H1 (cell line): Measurements from ENCODE around the gene LIPC. TPM values are rescaled to one million over a fixed set of nuclear protein-coding genes. Genes with fewer than 3 reads are reported as not detected.

Source experiments
- CTCF ChIA-PET: fragments of 300-600 bp; sonication (Branson Sonifier 250); formaldehyde crosslinking; loops from one replicate; lab custom pipeline; 2021; ENCODE audit not compliant: partially characterized antibody; lab: Charles Lee
- POLR2A ChIA-PET: fragments of 300-600 bp; sonication (Branson Sonifier 250); formaldehyde crosslinking; loops from one replicate; lab custom pipeline; 2021; ENCODE audit warnings: inconsistent platforms; ENCODE audit not compliant: partially characterized antibody; lab: Charles Lee
- DNase-seq, 2 experiments: peaks; one replicate each; pipeline versions ENCODE4 v3.0.0 to v3.0.0-alpha.2; 2010 to 2022; ENCODE audit warnings: low spot score in 2 of 2, low read depth in 1 of 2, mixed read lengths in 1 of 2
- FAIRE-seq: peaks from 2 replicates; lab custom pipeline; 2011; peaks lifted over from hg19 to GRCh38; lab: Jason Lieb, UNC
- H2AFZ ChIP-seq: 2 replicates; pipeline ENCODE4 v1.8.1; 2012; ENCODE audit warnings: low read length, inconsistent platforms
- H2AK5ac ChIP-seq: 2 replicates; pipeline ENCODE4 v1.6.1; 2013; ENCODE audit warnings: low read depth, low read length
- H2BK120ac ChIP-seq: replicated peaks from 2 replicates; pipeline ENCODE3; 2013; ENCODE audit warnings: low read depth, low read length, inconsistent platforms
- H2BK12ac ChIP-seq: 2 replicates; pipeline ENCODE4 v1.6.1; 2013; ENCODE audit warnings: low read depth, low read length
- H2BK15ac ChIP-seq: 2 replicates; pipeline ENCODE4 v1.6.1; 2013; ENCODE audit warnings: low read length
- H2BK20ac ChIP-seq: 2 replicates; pipeline ENCODE4 v1.6.1; 2013; ENCODE audit warnings: low read length
- H2BK5ac ChIP-seq: 2 replicates; pipeline ENCODE4 v1.6.1; 2013; ENCODE audit warnings: low read depth, low read length
- H3K14ac ChIP-seq: 2 replicates; pipeline ENCODE4 v1.6.1; 2013; ENCODE audit warnings: inconsistent platforms; ENCODE audit not compliant: insufficient read length
- H3K18ac ChIP-seq: 2 replicates; pipeline ENCODE4 v1.6.1; 2013; ENCODE audit warnings: low read length; ENCODE audit errors: extremely low read depth
- H3K23ac ChIP-seq: 2 replicates; pipeline ENCODE4 v1.6.1; 2013; ENCODE audit warnings: inconsistent platforms; ENCODE audit not compliant: insufficient read length
- H3K23me2 ChIP-seq: 2 replicates; pipeline ENCODE4 v1.6.1; 2013; ENCODE audit warnings: low read depth, low read length
- H3K27ac ChIP-seq: 2 replicates; pipeline ENCODE4 v1.6.1; 2011; ENCODE audit warnings: low read depth, low read length, inconsistent platforms
- H3K27me3 ChIP-seq, 4 experiments: replicated peaks in 1 of 4; 1 replicate in 1 of 4; 2 replicates in 3 of 4; pipeline versions ENCODE4 v1.6.1 to v1.8.1; 2011 to 2013; ENCODE audit warnings: low read length in 3 of 4, mild to moderate bottlenecking in 3 of 4, inconsistent platforms in 2 of 4, mixed read lengths in 2 of 4, moderate library complexity in 1 of 4; ENCODE audit not compliant: control insufficient read depth in 3 of 4, insufficient read depth in 3 of 4; ENCODE audit errors: extremely low read depth in 1 of 4
- H3K36me3 ChIP-seq, 4 experiments: 2 replicates each; pipeline versions ENCODE4 v1.6.1 to v1.8.1; 2011 to 2013; ENCODE audit warnings: mild to moderate bottlenecking in 4 of 4, low read length in 3 of 4, moderate library complexity in 2 of 4, control low read depth in 1 of 4, inconsistent platforms in 1 of 4; ENCODE audit not compliant: insufficient read depth in 4 of 4, control insufficient read depth in 2 of 4
- H3K4ac ChIP-seq: replicated peaks from 2 replicates; pipeline ENCODE3; 2013; ENCODE audit warnings: low read length, low read depth, mixed read lengths, inconsistent platforms; ENCODE audit not compliant: insufficient read length
- H3K4me1 ChIP-seq, 4 experiments: replicated peaks in 1 of 4; 1 replicate in 1 of 4; 2 replicates in 3 of 4; pipeline versions ENCODE4 v1.6.1 to v1.8.1; 2011 to 2013; ENCODE audit warnings: low read length in 3 of 4, inconsistent platforms in 2 of 4, mixed read lengths in 1 of 4; ENCODE audit not compliant: insufficient read depth in 4 of 4, control insufficient read depth in 3 of 4
- H3K4me2 ChIP-seq, 2 experiments: 2 replicates each; pipeline versions ENCODE4 v1.6.1 to v1.8.1; 2011 to 2013; ENCODE audit warnings: low read depth in 2 of 2, low read length in 2 of 2, control low read depth in 1 of 2, inconsistent platforms in 1 of 2, mild to moderate bottlenecking in 1 of 2; ENCODE audit not compliant: insufficient read depth in 1 of 2
- H3K4me3 ChIP-seq, 4 experiments: fragments of 200-600, 300-600 bp in 1 of 4; sonication (generic), shearing (Covaris generic), sonication (Bioruptor Twin) in 1 of 4; 2 replicates each; pipeline versions ENCODE4 v1.5.1 to v1.8.1; 2011 to 2016; ENCODE audit warnings: low read length in 4 of 4, low read depth in 3 of 4, control low read depth in 2 of 4, inconsistent platforms in 2 of 4, mild to moderate bottlenecking in 2 of 4, mixed read lengths in 1 of 4, moderate library complexity in 1 of 4; ENCODE audit not compliant: insufficient read depth in 2 of 4; ENCODE audit errors: extremely low read depth in 1 of 4
- H3K56ac ChIP-seq: replicated peaks from 2 replicates; pipeline ENCODE3; 2013; ENCODE audit warnings: low read depth, mild to moderate bottlenecking, mixed read lengths, low read length, inconsistent platforms; ENCODE audit not compliant: insufficient read length
- H3K79me1 ChIP-seq: 2 replicates; pipeline ENCODE4 v1.6.1; 2013; ENCODE audit warnings: low read depth, low read length, control low read depth
- H3K79me2 ChIP-seq, 2 experiments: 2 replicates each; pipeline versions ENCODE4 v1.6.1 to v1.8.1; 2012 to 2013; ENCODE audit warnings: low read length in 2 of 2, mild to moderate bottlenecking in 2 of 2, inconsistent platforms in 1 of 2; ENCODE audit not compliant: insufficient read depth in 2 of 2, control insufficient read depth in 1 of 2
- H3K9ac ChIP-seq, 4 experiments: replicated peaks in 1 of 4; 1 replicate in 1 of 4; 2 replicates in 3 of 4; pipeline versions ENCODE4 v1.6.1 to v1.8.1; 2011 to 2013; ENCODE audit warnings: low read depth in 3 of 4, low read length in 3 of 4, control low read depth in 2 of 4, mild to moderate bottlenecking in 2 of 4, moderate library complexity in 2 of 4, inconsistent platforms in 1 of 4; ENCODE audit errors: extremely low read depth in 1 of 4
- H3K9me3 ChIP-seq, 2 experiments: 2 replicates each; pipeline versions ENCODE4 v1.6.1 to v1.8.1; 2012 to 2013; ENCODE audit warnings: mild to moderate bottlenecking in 2 of 2, moderate library complexity in 2 of 2, control low read depth in 1 of 2, inconsistent platforms in 1 of 2, low read depth in 1 of 2, low read length in 1 of 2, mixed read lengths in 1 of 2; ENCODE audit not compliant: insufficient read depth in 2 of 2
- H4K20me1 ChIP-seq, 2 experiments: replicated peaks in 1 of 2; 2 replicates each; pipeline versions ENCODE3 to v1.8.1; 2011 to 2013; ENCODE audit warnings: inconsistent platforms in 2 of 2, low read length in 2 of 2, mild to moderate bottlenecking in 1 of 2; ENCODE audit not compliant: insufficient read depth in 2 of 2, control insufficient read depth in 1 of 2
- H4K5ac ChIP-seq: 2 replicates; pipeline ENCODE4 v1.6.1; 2013; ENCODE audit warnings: low read length, low read depth, mixed read lengths, inconsistent platforms; ENCODE audit not compliant: insufficient read length
- H4K8ac ChIP-seq: 2 replicates; pipeline ENCODE4 v1.8.0; 2013; ENCODE audit warnings: mild to moderate bottlenecking, moderate library complexity, low read length, inconsistent platforms; ENCODE audit not compliant: insufficient read depth; ENCODE audit errors: extremely low read depth
- H4K91ac ChIP-seq: replicated peaks from 2 replicates; pipeline ENCODE3; 2013; ENCODE audit warnings: low read length, mixed read lengths, inconsistent platforms; ENCODE audit not compliant: insufficient read length
- BACH1 ChIP-seq: IDR thresholded peaks from 2 replicates; pipeline ENCODE4 v1.6.1; 2012; ENCODE audit warnings: low read length, improper control_type of control experiment
- BCL11A ChIP-seq, 2 experiments: IDR thresholded peaks; one replicate each; pipeline ENCODE4 v1.6.1; 2011; ENCODE audit warnings: low read depth in 2 of 2, low read length in 2 of 2, mild to moderate bottlenecking in 2 of 2
- CTCF ChIP-seq, 3 experiments: IDR thresholded peaks; 1 replicate in 2 of 3; 2 replicates in 1 of 3; pipeline versions ENCODE4 v1.5.1 to v1.6.1; 2011; ENCODE audit warnings: low read length in 3 of 3, mild to moderate bottlenecking in 3 of 3, inconsistent platforms in 2 of 3, low read depth in 1 of 3, moderate library complexity in 1 of 3; ENCODE audit not compliant: insufficient read depth in 1 of 3; ENCODE audit errors: control extremely low read depth in 1 of 3
- EP300 ChIP-seq, 2 experiments: IDR thresholded peaks; 1 replicate in 1 of 2; 2 replicates in 1 of 2; pipeline ENCODE4 v1.6.1; 2011 to 2012; ENCODE audit warnings: low read depth in 2 of 2, low read length in 2 of 2, mild to moderate bottlenecking in 2 of 2, borderline replicate concordance in 1 of 2, inconsistent platforms in 1 of 2, moderate library complexity in 1 of 2
- HDAC2 ChIP-seq, 2 experiments: fragments of 300-600 bp in 1 of 2; sonication (generic) in 1 of 2; IDR thresholded peaks; 2 replicates each; pipeline ENCODE4 v1.6.1; 2011 to 2012; ENCODE audit warnings: low read depth in 2 of 2, low read length in 2 of 2, mild to moderate bottlenecking in 2 of 2, moderate library complexity in 2 of 2, borderline replicate concordance in 1 of 2, inconsistent platforms in 1 of 2
- JUND ChIP-seq: IDR thresholded peaks from 2 replicates; pipeline ENCODE4 v1.6.1; 2011; ENCODE audit warnings: mild to moderate bottlenecking, improper control_type of control experiment, low read length
- KDM1A ChIP-seq: fragments of 200-600, 300-600 bp; sonication (generic); IDR thresholded peaks from 2 replicates; pipeline ENCODE4 v1.7.1; 2016; ENCODE audit warnings: mild to moderate bottlenecking, low read length, borderline replicate concordance
- PHF8 ChIP-seq: fragments of 200-600 bp; sonication (generic); conservative IDR thresholded peaks from 2 replicates; pipeline ENCODE4 v1.7.1; 2012; ENCODE audit warnings: low read depth, mild to moderate bottlenecking, inconsistent platforms, low read length, moderate library complexity
- WGBS, 2 experiments: shearing (Covaris generic) in 1 of 2; methylation state at CpG; one replicate each; pipeline versions ENCODE4 v1.1.6 to v1.1.7; 2013 to 2015; ENCODE audit warnings: low lambda C conversion rate in 2 of 2, mixed read lengths in 2 of 2, inconsistent platforms in 1 of 2, low coverage in 1 of 2, missing lambda C conversion rate in 1 of 2; ENCODE audit not compliant: insufficient replicate concordance in 2 of 2, insufficient coverage in 1 of 2, insufficient read length in 1 of 2; ENCODE audit errors: extremely low coverage in 1 of 2, missing lambda C conversion rate in 1 of 2; 5-methylcytosine and 5-hydroxymethylcytosine counted together
- polyA plus RNA-seq, 7 experiments: library from polyadenylated mRNA; depleted of rRNA in 3 of 7; stranded (reverse) in 5 of 7; unstranded in 2 of 7; fragments of >200 nt in 5 of 7; fragments of 200-250 nt in 2 of 7; gene quantifications; 1 replicate in 5 of 7; 2 replicates in 1 of 7; 4 replicates in 1 of 7; pipeline versions ENCODE4 v1.2.1 to v1.2.3, GENCODE V29; 2011 to 2013; ENCODE audit warnings: missing spikeins in 2 of 7, mixed read lengths in 2 of 7
- total RNA-seq: library from RNA; stranded (reverse); fragmentation: NEBNext Ultra II Directional; extraction: Animal tissue kit (Norgen Biotek cat#: 25700); gene quantifications from 2 replicates; pipeline ENCODE4 v1.2.1, GENCODE V29; 2021
- TF ChIP-seq, protein P1 (sequence below): IDR thresholded peaks from 2 replicates; pipeline ENCODE4 v1.6.1; 2012; ENCODE audit warnings: inconsistent platforms

LIPC gene
- total and polyA plus RNA-seq, 2 of the 8 experiments (the other 6 are each of a cell fraction or from before 2014, with no cell fraction given): not detected

DNA sequence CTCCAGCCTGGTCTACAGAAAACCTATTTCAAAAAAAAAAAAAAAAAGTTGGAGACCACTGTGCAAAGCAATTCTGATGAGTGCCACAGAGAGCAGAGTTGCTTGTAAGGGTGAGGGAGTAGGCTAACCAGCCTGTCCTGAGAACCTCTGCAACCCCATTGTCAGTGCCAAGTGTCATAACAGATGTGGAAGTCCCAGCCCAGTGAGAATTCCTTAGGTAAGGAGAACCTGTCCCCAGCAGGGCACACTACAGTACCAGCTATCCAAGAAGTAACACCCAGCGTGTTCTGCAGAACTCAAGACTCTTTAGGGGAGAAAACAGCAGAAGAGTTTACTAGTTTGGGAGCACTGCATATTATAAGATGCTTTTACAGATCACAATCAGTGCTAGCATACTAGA lies 156.3 kb downstream of the LIPC start:
- CTCF ChIA-PET: interaction anchor here (0.7 to 2.7 kb wide), 6 partner anchors 16 to 900 kb away, joined by 3 to 8 read pairs (median 3); no protein-coding TSS in a partner anchor
- H3K27ac ChIP-seq: no peak overlapping the region
- no peak overlapping the region for H4K91ac ChIP-seq
- H3K4me3 ChIP-seq: no peak overlapping the region
- no peak overlapping the region for H3K4ac ChIP-seq
- H2BK15ac ChIP-seq: no peak overlapping the region
- no peak overlapping the region for H4K8ac ChIP-seq
- DNase-seq: no peak
- no peak overlapping the region for H2BK20ac ChIP-seq
- POLR2A ChIA-PET: interaction anchor here (1.0 kb wide), 1 partner anchor 194 kb away, joined by 3 read pairs; no protein-coding TSS in a partner anchor
- H3K79me2 ChIP-seq: no peaks in the 10 kb centered on the region
- no peak for FAIRE-seq
- H2AFZ ChIP-seq: no peak overlapping the region
- no peak overlapping the region for H4K5ac ChIP-seq
- H2AK5ac ChIP-seq: no peak overlapping the region
- H2BK120ac ChIP-seq: no peak overlapping the region
- H2BK12ac ChIP-seq: no peak overlapping the region
- H3K36me3 ChIP-seq: no peaks in the 10 kb centered on the region
- no peak overlapping the region for H3K23ac ChIP-seq
- H3K9me3 ChIP-seq: peaks cover 0 to 2% of the 10 kb centered on the region in 2 experiments; a peak in 1 of 4 replicates
- H3K79me1 ChIP-seq: no peaks in the 10 kb centered on the region
- no peak overlapping the region for H3K4me2 ChIP-seq
- no peak overlapping the region for H3K9ac ChIP-seq
- WGBS, 2 experiments: 87% methylated on average over 1 of the region's 1 CpG; no CpG with 5 or more reads in 1 of the 2 experiments
- H2BK5ac ChIP-seq: no peak overlapping the region
- H3K23me2 ChIP-seq: no peaks in the 10 kb centered on the region; the same call in 1 of the 2 replicates
- H3K4me1 ChIP-seq: no peaks in the 10 kb centered on the region
- no peak overlapping the region for H3K56ac ChIP-seq
- H4K20me1 ChIP-seq: no peaks in the 10 kb centered on the region
- H3K18ac ChIP-seq: no peak overlapping the region
- H3K27me3 ChIP-seq: no peaks in the 10 kb centered on the region; a peak in 1 of 7 replicates
- H3K14ac ChIP-seq: no peak overlapping the region
- TF ChIP-seq, protein P1, sequence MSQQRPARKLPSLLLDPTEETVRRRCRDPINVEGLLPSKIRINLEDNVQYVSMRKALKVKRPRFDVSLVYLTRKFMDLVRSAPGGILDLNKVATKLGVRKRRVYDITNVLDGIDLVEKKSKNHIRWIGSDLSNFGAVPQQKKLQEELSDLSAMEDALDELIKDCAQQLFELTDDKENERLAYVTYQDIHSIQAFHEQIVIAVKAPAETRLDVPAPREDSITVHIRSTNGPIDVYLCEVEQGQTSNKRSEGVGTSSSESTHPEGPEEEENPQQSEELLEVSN: no peak
- TF ChIP-seq PHF8: no peak
- no peak for TF ChIP-seq EP300 (IDR thresholded peaks at IDR 0.05; ENCODE audit: borderline replicate concordance in 1 of 2, low read depth in 2 of 2, low read length in 2 of 2)
- TF ChIP-seq KDM1A: no peak
- no peak for TF ChIP-seq BACH1
- TF ChIP-seq HDAC2 (IDR thresholded peaks at IDR 0.05; ENCODE audit: borderline replicate concordance in 1 of 2, low read depth in 2 of 2, low read length in 2 of 2): no peak
- no peak for TF ChIP-seq BCL11A (IDR thresholded peaks at IDR 0.05; ENCODE audit: low read depth in 2 of 2, low read length in 2 of 2)
- TF ChIP-seq CTCF (IDR thresholded peaks at IDR 0.05; ENCODE audit: control extremely low read depth in 1 of 3, insufficient read depth in 1 of 3, low read depth in 1 of 3, low read length in 3 of 3): peak in 1 of 3 experiments; percentile 22; a peak in 2 of 4 replicates
- no peak for TF ChIP-seq JUND
